HEK293T (cell line): ENCODE measurements around the gene MAN1C1.

Source experiments
- FOXK2 ChIP-seq: fragments of 450-650 bp; IDR thresholded peaks from 2 replicates; pipeline ENCODE4 v1.6.1; 2016; ENCODE audit warnings: mild to moderate bottlenecking
- HDGF ChIP-seq: fragments of 450-650 bp; IDR thresholded peaks from 2 replicates; pipeline ENCODE4 v1.6.1; 2017; ENCODE audit warnings: antibody characterized with exemption, borderline replicate concordance
- NFRKB ChIP-seq: fragments of 450-650 bp; IDR thresholded peaks from 2 replicates; pipeline ENCODE4 v1.6.1; 2016; ENCODE audit warnings: mild to moderate bottlenecking, moderate library complexity
- SP1 ChIP-seq: fragments of 450-650 bp; IDR thresholded peaks from 2 replicates; pipeline ENCODE4 v1.6.1; 2017
- SUZ12 ChIP-seq: fragments of 450-650 bp; IDR thresholded peaks from 2 replicates; pipeline ENCODE4 v1.6.1; 2016; ENCODE audit warnings: mild to moderate bottlenecking

DNA sequence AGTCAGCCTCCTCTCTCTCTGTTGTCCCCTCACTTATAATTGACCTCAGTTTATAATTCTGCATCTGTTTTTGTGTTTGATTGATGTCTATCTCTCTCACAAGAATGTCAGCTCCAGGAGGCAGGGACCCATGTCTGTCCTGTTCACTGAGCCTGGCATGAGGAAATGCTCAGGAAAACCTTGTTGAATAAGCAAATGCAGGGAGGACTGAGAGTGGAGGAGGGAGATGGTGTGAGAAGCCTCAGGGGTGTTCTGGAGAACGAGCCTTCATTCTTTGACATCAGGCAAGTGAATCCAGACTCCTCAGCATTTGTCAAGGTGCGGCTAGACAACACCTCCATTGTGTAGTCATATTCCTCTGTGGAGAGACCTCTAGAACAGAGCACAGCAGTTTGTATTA, 45.5 kb downstream of the MAN1C1 start:
- TF ChIP-seq NFRKB = no peak
- no peak for TF ChIP-seq HDGF
- TF ChIP-seq FOXK2 = no peak
- no peak for TF ChIP-seq SUZ12
- no peak for TF ChIP-seq SP1
